ENCODE measurements around the gene NAXE. TPM values are rescaled to one million over a fixed set of nuclear protein-coding genes. Genes with fewer than 3 reads are reported as not detected.

The NAXE gene
- total and polyA plus RNA-seq, 2 of the 13 experiments (the other 11 are each of a cell fraction or from before 2014, with no cell fraction given), result 39.4 to 59.4 TPM

GRCh38 chr1:156572663-156573018, 18.9 kb upstream of the NAXE start (continued):
- no peak for TF ChIP-seq ZNF513 (CRISPR knock-in tag; conservative IDR thresholded peaks at IDR 0.05)
- TF ChIP-seq TAF1 (CRISPR knock-in tag; IDR thresholded peaks at IDR 0.05), result no peak
- no peak for TF ChIP-seq KDM5A (IDR thresholded peaks at IDR 0.05; ENCODE audit: borderline replicate concordance, low read length)
- no peak for TF ChIP-seq SMARCE1 (IDR thresholded peaks at IDR 0.05; ENCODE audit: borderline replicate concordance)
- TF ChIP-seq SALL1 (CRISPR knock-in tag; IDR thresholded peaks at IDR 0.05), result no peak
- TF ChIP-seq CSRNP2 (CRISPR knock-in tag; conservative IDR thresholded peaks at IDR 0.05; ENCODE audit: low read depth), result no peak
- no peak for TF ChIP-seq ZNF20 (CRISPR knock-in tag; IDR thresholded peaks at IDR 0.05)
- no peak for TF ChIP-seq WIZ (CRISPR knock-in tag; IDR thresholded peaks at IDR 0.05)
- TF ChIP-seq HBP1 (CRISPR knock-in tag; IDR thresholded peaks at IDR 0.05; ENCODE audit: low read depth), result no peak
- no peak for TF ChIP-seq ZNF839 (CRISPR knock-in tag; IDR thresholded peaks at IDR 0.05; ENCODE audit: borderline replicate concordance)
- TF ChIP-seq CHD2 (IDR thresholded peaks at IDR 0.05; ENCODE audit: low read depth, low read length), result no peak
- TF ChIP-seq AFF4 (CRISPR knock-in tag; IDR thresholded peaks at IDR 0.05), result no peak
- TF ChIP-seq ATF1 (CRISPR knock-in tag; IDR thresholded peaks at IDR 0.05), result 0 out of 2 replicates have a peak, but pooled peaks have one; percentile 53
- 0 out of 2 replicates have a peak, but pooled peaks have one; percentile 6 for TF ChIP-seq E2F2 (CRISPR knock-in tag; IDR thresholded peaks at IDR 0.05; ENCODE audit: borderline replicate concordance)
- TF ChIP-seq, protein P1, sequence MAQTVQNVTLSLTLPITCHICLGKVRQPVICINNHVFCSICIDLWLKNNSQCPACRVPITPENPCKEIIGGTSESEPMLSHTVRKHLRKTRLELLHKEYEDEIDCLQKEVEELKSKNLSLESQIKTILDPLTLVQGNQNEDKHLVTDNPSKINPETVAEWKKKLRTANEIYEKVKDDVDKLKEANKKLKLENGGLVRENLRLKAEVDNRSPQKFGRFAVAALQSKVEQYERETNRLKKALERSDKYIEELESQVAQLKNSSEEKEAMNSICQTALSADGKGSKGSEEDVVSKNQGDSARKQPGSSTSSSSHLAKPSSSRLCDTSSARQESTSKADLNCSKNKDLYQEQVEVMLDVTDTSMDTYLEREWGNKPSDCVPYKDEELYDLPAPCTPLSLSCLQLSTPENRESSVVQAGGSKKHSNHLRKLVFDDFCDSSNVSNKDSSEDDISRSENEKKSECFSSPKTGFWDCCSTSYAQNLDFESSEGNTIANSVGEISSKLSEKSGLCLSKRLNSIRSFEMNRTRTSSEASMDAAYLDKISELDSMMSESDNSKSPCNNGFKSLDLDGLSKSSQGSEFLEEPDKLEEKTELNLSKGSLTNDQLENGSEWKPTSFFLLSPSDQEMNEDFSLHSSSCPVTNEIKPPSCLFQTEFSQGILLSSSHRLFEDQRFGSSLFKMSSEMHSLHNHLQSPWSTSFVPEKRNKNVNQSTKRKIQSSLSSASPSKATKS (CRISPR knock-in tag; IDR thresholded peaks at IDR 0.05), result no peak
- TF ChIP-seq XRCC5 (optimal IDR thresholded peaks at IDR 0.05; ENCODE audit: low read length), result peak; percentile 10
- TF ChIP-seq ZNF230 (CRISPR knock-in tag; IDR thresholded peaks at IDR 0.05), result no peak

Data from HepG2 (cell line).